Kidney (tissue), 14 donors: Measurements from ENCODE around the gene ESCO1. TPM values are rescaled to one million over a fixed set of nuclear protein-coding genes. Genes with fewer than 3 reads are reported as not detected.

Source experiments
- DNase-seq, 5 donors: peaks; one replicate each; pipeline ENCODE4 v3.0.0-alpha.2; 2013 to 2020
- FAIRE-seq: peaks from 2 replicates; lab custom pipeline; 2012; peaks lifted over from hg19 to GRCh38; lab: Jason Lieb, UNC
- H3K27ac ChIP-seq, 2 donors: one replicate each; pipeline ENCODE4 v1.7.0; 2013; ENCODE audit warnings: low read depth in 2 of 2, low read length in 2 of 2, inconsistent platforms in 1 of 2
- H3K27me3 ChIP-seq: one replicate; pipeline ENCODE4 v1.7.1; 2013; ENCODE audit warnings: low read length, inconsistent platforms; ENCODE audit not compliant: control insufficient read depth, insufficient read depth
- H3K36me3 ChIP-seq, 3 donors: one replicate each; pipeline versions ENCODE4 v1.7.0 to v1.7.1; 2013; ENCODE audit warnings: low read length in 3 of 3, control low read depth in 1 of 3, inconsistent platforms in 1 of 3; ENCODE audit not compliant: insufficient read depth in 3 of 3, control insufficient read depth in 2 of 3
- H3K4me1 ChIP-seq, 3 donors: one replicate each; pipeline versions ENCODE4 v1.7.0 to v1.7.1; 2013; ENCODE audit warnings: low read length in 3 of 3, inconsistent platforms in 1 of 3, low read depth in 1 of 3; ENCODE audit not compliant: control insufficient read depth in 2 of 3, insufficient read depth in 2 of 3
- H3K4me3 ChIP-seq, 3 donors: one replicate each; pipeline versions ENCODE4 v1.7.0 to v1.8.1; 2013; ENCODE audit warnings: low read length in 3 of 3, control low read depth in 1 of 3, inconsistent platforms in 1 of 3
- H3K9ac ChIP-seq, 3 donors: one replicate each; pipeline versions ENCODE4 v1.7.0 to v1.7.1; 2013; ENCODE audit warnings: low read length in 3 of 3, control low read depth in 1 of 3, inconsistent platforms in 1 of 3
- H3K9me3 ChIP-seq, 3 donors: one replicate each; pipeline versions ENCODE4 v1.7.0 to v1.7.1; 2013; ENCODE audit warnings: low read length in 3 of 3, control low read depth in 1 of 3, inconsistent platforms in 1 of 3; ENCODE audit not compliant: control insufficient read depth in 2 of 3, insufficient read depth in 1 of 3
- intact Hi-C: fragments of 100-400 bp; cut with DNase I; formaldehyde crosslinking; loops from one replicate; pipeline ENCODE4 v1.11.1; 2022
- polyA plus RNA-seq: library from polyadenylated mRNA; stranded (reverse); fragments of 350-450 nt; fragmentation: Illumina TruSeq; extraction: RNeasy Lipid Tissue Mini Kit (QIAGEN cat#74804); gene quantifications from one replicate; pipeline ENCODE4 v1.2.3, GENCODE V29; 2014; ENCODE audit warnings: low read depth, low replicate concordance; ENCODE audit not compliant: insufficient read depth
- total RNA-seq: library from RNA; stranded (reverse); fragmentation: NEBNext Ultra II Directional; extraction: Animal tissue kit (Norgen Biotek cat#: 25700); gene quantifications from one replicate; pipeline ENCODE4 v1.2.1, GENCODE V29; 2021
- TF ChIP-seq, protein P1 (sequence below): IDR thresholded peaks from 3 replicates; pipeline ENCODE4 v1.5.1; 2012; ENCODE audit warnings: mild to moderate bottlenecking, moderate library complexity, borderline replicate concordance; ENCODE audit not compliant: insufficient read depth; ENCODE audit errors: extremely low read depth
- donor health status: control.
- donor health status: control.
- donor health status: control.
- donor health status: control.
- donor health status: control.
- donor health status: DM: yes; HTN: yes; CAD: no.
- donor health status: Normal renal cell carcinoma (clear cell type).

ESCO1 gene
- total and polyA plus RNA-seq, 2 donors from 2014 or later = 8.7 to 17.8 TPM

DNA sequence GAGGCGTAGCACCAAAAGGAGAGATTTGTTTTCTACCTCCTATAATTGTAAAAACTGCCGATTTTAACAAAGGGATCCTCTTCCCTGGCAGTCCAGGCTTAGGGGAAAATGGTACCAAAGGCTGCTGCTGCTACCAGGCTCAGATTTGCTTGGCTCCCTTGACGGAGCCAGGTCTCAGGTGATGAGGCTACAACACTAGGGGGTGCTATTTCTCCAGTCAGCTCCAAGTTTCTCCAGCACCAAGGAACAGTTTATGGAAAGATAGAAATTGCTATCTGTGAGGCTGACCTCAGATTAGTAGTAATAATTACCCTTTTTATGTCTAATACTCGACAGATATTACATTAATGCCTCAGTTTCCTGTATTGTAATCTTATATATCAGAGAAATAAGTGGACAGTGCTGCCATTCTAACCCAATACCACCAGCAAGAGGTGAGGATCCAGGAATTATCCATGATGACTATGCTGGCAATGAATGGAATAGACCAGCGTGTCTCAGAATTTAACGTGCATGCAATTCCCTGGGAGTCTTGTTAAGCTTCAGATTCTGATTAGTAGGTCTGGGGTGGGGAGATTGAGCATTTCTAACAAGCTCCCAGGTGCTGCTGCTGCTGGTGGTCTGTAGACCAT is 111.3 kb downstream of the ESCO1 start:
- intact Hi-C loops = no loop called here
- Histone ChIP-seq H3K36me3 (no peaks in the 10 kb centered on the region), H3K9ac (no peak overlapping the region), H3K4me1 (no peaks in the 10 kb centered on the region), H3K4me3 (no peak overlapping the region), H3K9me3 (no peaks in the 10 kb centered on the region), H3K27me3 (no peaks in the 10 kb centered on the region), H3K27ac (no peak overlapping the region)
- FAIRE-seq (no peak), DNase-seq (peak in 3 of 5 donors; percentile 56 to 74 (median 71))
- TF ChIP-seq, protein P1, sequence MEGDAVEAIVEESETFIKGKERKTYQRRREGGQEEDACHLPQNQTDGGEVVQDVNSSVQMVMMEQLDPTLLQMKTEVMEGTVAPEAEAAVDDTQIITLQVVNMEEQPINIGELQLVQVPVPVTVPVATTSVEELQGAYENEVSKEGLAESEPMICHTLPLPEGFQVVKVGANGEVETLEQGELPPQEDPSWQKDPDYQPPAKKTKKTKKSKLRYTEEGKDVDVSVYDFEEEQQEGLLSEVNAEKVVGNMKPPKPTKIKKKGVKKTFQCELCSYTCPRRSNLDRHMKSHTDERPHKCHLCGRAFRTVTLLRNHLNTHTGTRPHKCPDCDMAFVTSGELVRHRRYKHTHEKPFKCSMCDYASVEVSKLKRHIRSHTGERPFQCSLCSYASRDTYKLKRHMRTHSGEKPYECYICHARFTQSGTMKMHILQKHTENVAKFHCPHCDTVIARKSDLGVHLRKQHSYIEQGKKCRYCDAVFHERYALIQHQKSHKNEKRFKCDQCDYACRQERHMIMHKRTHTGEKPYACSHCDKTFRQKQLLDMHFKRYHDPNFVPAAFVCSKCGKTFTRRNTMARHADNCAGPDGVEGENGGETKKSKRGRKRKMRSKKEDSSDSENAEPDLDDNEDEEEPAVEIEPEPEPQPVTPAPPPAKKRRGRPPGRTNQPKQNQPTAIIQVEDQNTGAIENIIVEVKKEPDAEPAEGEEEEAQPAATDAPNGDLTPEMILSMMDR = peak; percentile 58

DNA sequence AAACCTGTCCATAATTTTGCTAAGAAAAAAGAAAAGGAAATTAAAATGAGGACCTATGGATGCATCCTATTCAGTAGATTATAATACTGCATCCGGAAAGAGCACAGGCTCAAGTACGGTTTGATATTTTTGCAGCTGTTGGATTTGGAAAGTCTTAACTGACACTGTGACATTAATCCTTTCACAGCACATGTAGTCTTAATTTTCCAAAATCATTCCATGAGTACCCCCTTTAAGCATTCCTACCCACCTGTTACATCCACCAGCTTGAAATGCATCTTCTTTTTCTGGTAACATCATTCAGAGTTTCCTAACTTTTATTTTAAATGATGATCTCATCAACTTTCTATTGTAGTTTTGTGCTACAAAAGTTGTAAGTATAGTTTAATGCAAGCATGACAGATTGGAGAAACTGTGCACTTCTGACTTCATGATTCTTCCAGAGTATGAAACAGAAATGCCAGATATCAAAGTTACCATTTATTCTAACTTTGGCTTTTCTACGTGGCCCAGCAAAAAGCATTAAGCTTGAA is 113.5 kb downstream of the ESCO1 start:
- no peaks in the 10 kb centered on the region for H3K4me1 ChIP-seq
- H3K36me3 ChIP-seq = no peaks in the 10 kb centered on the region
- H3K9ac ChIP-seq = no peak overlapping the region
- no peak for DNase-seq
- H3K27ac ChIP-seq = no peak overlapping the region
- no peak for FAIRE-seq
- TF ChIP-seq, protein P1 = no peak
- H3K9me3 ChIP-seq = no peaks in the 10 kb centered on the region
- no peak overlapping the region for H3K4me3 ChIP-seq
- intact Hi-C loops = no loop called here
- H3K27me3 ChIP-seq = no peaks in the 10 kb centered on the region

DNA sequence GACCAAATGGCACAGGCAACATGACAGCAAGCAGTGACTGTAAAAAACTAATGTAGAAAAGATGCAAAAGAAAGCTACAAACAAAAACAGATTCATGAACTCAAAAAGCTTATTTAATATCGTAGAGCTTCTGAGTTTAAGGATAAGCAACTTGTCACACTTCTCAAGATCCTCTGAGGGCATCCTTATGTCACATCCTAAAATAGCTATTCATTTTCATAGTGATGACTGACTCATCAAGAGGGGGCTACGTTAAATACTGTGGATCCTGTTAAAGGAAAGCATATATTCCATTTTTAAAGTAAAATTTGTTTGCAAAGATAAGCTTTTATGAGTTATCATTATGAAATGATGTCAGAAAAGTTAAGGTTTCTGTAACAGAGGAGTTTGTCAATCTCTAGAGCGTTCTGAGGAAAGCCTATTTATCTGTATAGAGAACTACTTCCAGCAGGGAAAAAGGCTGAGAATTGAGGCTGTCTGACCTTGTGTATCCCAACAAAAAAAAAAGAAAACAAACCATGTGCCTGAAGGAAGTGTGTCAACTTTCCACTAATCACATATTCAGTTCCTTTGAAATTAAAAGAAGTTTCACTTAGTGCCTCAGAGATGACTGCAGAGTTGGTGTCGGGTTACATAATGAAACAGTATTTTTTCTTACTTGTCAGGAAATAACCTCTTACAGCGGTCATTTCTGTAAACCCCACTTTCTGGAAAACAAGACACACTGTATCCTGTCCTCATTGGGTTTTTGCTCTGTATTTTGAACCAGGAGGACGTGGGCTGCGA is 115.5 kb downstream of the ESCO1 start:
- Histone ChIP-seq H3K9ac (no peak overlapping the region), H3K9me3 (no peaks in the 10 kb centered on the region), H3K27me3 (no peaks in the 10 kb centered on the region), H3K4me1 (no peaks in the 10 kb centered on the region), H3K4me3 (no peak overlapping the region), H3K27ac (no peak overlapping the region), H3K36me3 (no peaks in the 10 kb centered on the region)
- intact Hi-C loops = no loop called here
- TF ChIP-seq, protein P1 = no peak
- no peak for FAIRE-seq
- no peak for DNase-seq
